H1 (cell line): Measurements from ENCODE around the gene KLRC2. TPM values are rescaled to one million over a fixed set of nuclear protein-coding genes. Genes with fewer than 3 reads are reported as not detected.
"Not testable (repeated sequence)": the region's sequence is repeated elsewhere in the genome, so short reads cannot be mapped to it uniquely, and the experiment has no call there.

ENCODE experiments used
- CTCF ChIA-PET: fragments of 300-600 bp; sonication (Branson Sonifier 250); formaldehyde crosslinking; loops from one replicate; lab custom pipeline; 2021; ENCODE audit not compliant: partially characterized antibody; lab: Charles Lee
- POLR2A ChIA-PET: fragments of 300-600 bp; sonication (Branson Sonifier 250); formaldehyde crosslinking; loops from one replicate; lab custom pipeline; 2021; ENCODE audit warnings: inconsistent platforms; ENCODE audit not compliant: partially characterized antibody; lab: Charles Lee
- DNase-seq, 2 experiments: peaks; one replicate each; pipeline versions ENCODE4 v3.0.0 to v3.0.0-alpha.2; 2010 to 2022; ENCODE audit warnings: low spot score in 2 of 2, low read depth in 1 of 2, mixed read lengths in 1 of 2
- FAIRE-seq: peaks from 2 replicates; lab custom pipeline; 2011; peaks lifted over from hg19 to GRCh38; lab: Jason Lieb, UNC
- H2AFZ ChIP-seq: 2 replicates; pipeline ENCODE4 v1.8.1; 2012; ENCODE audit warnings: low read length, inconsistent platforms
- H2AK5ac ChIP-seq: 2 replicates; pipeline ENCODE4 v1.6.1; 2013; ENCODE audit warnings: low read depth, low read length
- H2BK120ac ChIP-seq: replicated peaks from 2 replicates; pipeline ENCODE3; 2013; ENCODE audit warnings: low read depth, low read length, inconsistent platforms
- H2BK12ac ChIP-seq: 2 replicates; pipeline ENCODE4 v1.6.1; 2013; ENCODE audit warnings: low read depth, low read length
- H2BK15ac ChIP-seq: 2 replicates; pipeline ENCODE4 v1.6.1; 2013; ENCODE audit warnings: low read length
- H2BK20ac ChIP-seq: 2 replicates; pipeline ENCODE4 v1.6.1; 2013; ENCODE audit warnings: low read length
- H2BK5ac ChIP-seq: 2 replicates; pipeline ENCODE4 v1.6.1; 2013; ENCODE audit warnings: low read depth, low read length
- H3K14ac ChIP-seq: 2 replicates; pipeline ENCODE4 v1.6.1; 2013; ENCODE audit warnings: inconsistent platforms; ENCODE audit not compliant: insufficient read length
- H3K18ac ChIP-seq: 2 replicates; pipeline ENCODE4 v1.6.1; 2013; ENCODE audit warnings: low read length; ENCODE audit errors: extremely low read depth
- H3K23ac ChIP-seq: 2 replicates; pipeline ENCODE4 v1.6.1; 2013; ENCODE audit warnings: inconsistent platforms; ENCODE audit not compliant: insufficient read length
- H3K23me2 ChIP-seq: 2 replicates; pipeline ENCODE4 v1.6.1; 2013; ENCODE audit warnings: low read depth, low read length
- H3K27ac ChIP-seq: 2 replicates; pipeline ENCODE4 v1.6.1; 2011; ENCODE audit warnings: low read depth, low read length, inconsistent platforms
- H3K27me3 ChIP-seq, 4 experiments: replicated peaks in 1 of 4; 1 replicate in 1 of 4; 2 replicates in 3 of 4; pipeline versions ENCODE4 v1.6.1 to v1.8.1; 2011 to 2013; ENCODE audit warnings: low read length in 3 of 4, mild to moderate bottlenecking in 3 of 4, inconsistent platforms in 2 of 4, mixed read lengths in 2 of 4, moderate library complexity in 1 of 4; ENCODE audit not compliant: control insufficient read depth in 3 of 4, insufficient read depth in 3 of 4; ENCODE audit errors: extremely low read depth in 1 of 4
- H3K36me3 ChIP-seq, 4 experiments: 2 replicates each; pipeline versions ENCODE4 v1.6.1 to v1.8.1; 2011 to 2013; ENCODE audit warnings: mild to moderate bottlenecking in 4 of 4, low read length in 3 of 4, moderate library complexity in 2 of 4, control low read depth in 1 of 4, inconsistent platforms in 1 of 4; ENCODE audit not compliant: insufficient read depth in 4 of 4, control insufficient read depth in 2 of 4
- H3K4ac ChIP-seq: replicated peaks from 2 replicates; pipeline ENCODE3; 2013; ENCODE audit warnings: low read length, low read depth, mixed read lengths, inconsistent platforms; ENCODE audit not compliant: insufficient read length
- H3K4me1 ChIP-seq, 4 experiments: replicated peaks in 1 of 4; 1 replicate in 1 of 4; 2 replicates in 3 of 4; pipeline versions ENCODE4 v1.6.1 to v1.8.1; 2011 to 2013; ENCODE audit warnings: low read length in 3 of 4, inconsistent platforms in 2 of 4, mixed read lengths in 1 of 4; ENCODE audit not compliant: insufficient read depth in 4 of 4, control insufficient read depth in 3 of 4
- H3K4me2 ChIP-seq, 2 experiments: 2 replicates each; pipeline versions ENCODE4 v1.6.1 to v1.8.1; 2011 to 2013; ENCODE audit warnings: low read depth in 2 of 2, low read length in 2 of 2, control low read depth in 1 of 2, inconsistent platforms in 1 of 2, mild to moderate bottlenecking in 1 of 2; ENCODE audit not compliant: insufficient read depth in 1 of 2
- H3K4me3 ChIP-seq, 4 experiments: fragments of 200-600, 300-600 bp in 1 of 4; sonication (generic), shearing (Covaris generic), sonication (Bioruptor Twin) in 1 of 4; 2 replicates each; pipeline versions ENCODE4 v1.5.1 to v1.8.1; 2011 to 2016; ENCODE audit warnings: low read length in 4 of 4, low read depth in 3 of 4, control low read depth in 2 of 4, inconsistent platforms in 2 of 4, mild to moderate bottlenecking in 2 of 4, mixed read lengths in 1 of 4, moderate library complexity in 1 of 4; ENCODE audit not compliant: insufficient read depth in 2 of 4; ENCODE audit errors: extremely low read depth in 1 of 4
- H3K56ac ChIP-seq: replicated peaks from 2 replicates; pipeline ENCODE3; 2013; ENCODE audit warnings: low read depth, mild to moderate bottlenecking, mixed read lengths, low read length, inconsistent platforms; ENCODE audit not compliant: insufficient read length
- H3K79me1 ChIP-seq: 2 replicates; pipeline ENCODE4 v1.6.1; 2013; ENCODE audit warnings: low read depth, low read length, control low read depth
- H3K79me2 ChIP-seq, 2 experiments: 2 replicates each; pipeline versions ENCODE4 v1.6.1 to v1.8.1; 2012 to 2013; ENCODE audit warnings: low read length in 2 of 2, mild to moderate bottlenecking in 2 of 2, inconsistent platforms in 1 of 2; ENCODE audit not compliant: insufficient read depth in 2 of 2, control insufficient read depth in 1 of 2
- H3K9ac ChIP-seq, 4 experiments: replicated peaks in 1 of 4; 1 replicate in 1 of 4; 2 replicates in 3 of 4; pipeline versions ENCODE4 v1.6.1 to v1.8.1; 2011 to 2013; ENCODE audit warnings: low read depth in 3 of 4, low read length in 3 of 4, control low read depth in 2 of 4, mild to moderate bottlenecking in 2 of 4, moderate library complexity in 2 of 4, inconsistent platforms in 1 of 4; ENCODE audit errors: extremely low read depth in 1 of 4
- H3K9me3 ChIP-seq, 2 experiments: 2 replicates each; pipeline versions ENCODE4 v1.6.1 to v1.8.1; 2012 to 2013; ENCODE audit warnings: mild to moderate bottlenecking in 2 of 2, moderate library complexity in 2 of 2, control low read depth in 1 of 2, inconsistent platforms in 1 of 2, low read depth in 1 of 2, low read length in 1 of 2, mixed read lengths in 1 of 2; ENCODE audit not compliant: insufficient read depth in 2 of 2
- H4K20me1 ChIP-seq, 2 experiments: replicated peaks in 1 of 2; 2 replicates each; pipeline versions ENCODE3 to v1.8.1; 2011 to 2013; ENCODE audit warnings: inconsistent platforms in 2 of 2, low read length in 2 of 2, mild to moderate bottlenecking in 1 of 2; ENCODE audit not compliant: insufficient read depth in 2 of 2, control insufficient read depth in 1 of 2
- H4K5ac ChIP-seq: 2 replicates; pipeline ENCODE4 v1.6.1; 2013; ENCODE audit warnings: low read length, low read depth, mixed read lengths, inconsistent platforms; ENCODE audit not compliant: insufficient read length
- H4K8ac ChIP-seq: 2 replicates; pipeline ENCODE4 v1.8.0; 2013; ENCODE audit warnings: mild to moderate bottlenecking, moderate library complexity, low read length, inconsistent platforms; ENCODE audit not compliant: insufficient read depth; ENCODE audit errors: extremely low read depth
- H4K91ac ChIP-seq: replicated peaks from 2 replicates; pipeline ENCODE3; 2013; ENCODE audit warnings: low read length, mixed read lengths, inconsistent platforms; ENCODE audit not compliant: insufficient read length
- WGBS, 2 experiments: shearing (Covaris generic) in 1 of 2; methylation state at CpG; one replicate each; pipeline versions ENCODE4 v1.1.6 to v1.1.7; 2013 to 2015; ENCODE audit warnings: low lambda C conversion rate in 2 of 2, mixed read lengths in 2 of 2, inconsistent platforms in 1 of 2, low coverage in 1 of 2, missing lambda C conversion rate in 1 of 2; ENCODE audit not compliant: insufficient replicate concordance in 2 of 2, insufficient coverage in 1 of 2, insufficient read length in 1 of 2; ENCODE audit errors: extremely low coverage in 1 of 2, missing lambda C conversion rate in 1 of 2; 5-methylcytosine and 5-hydroxymethylcytosine counted together
- long read RNA-seq, 2 experiments: library from RNA in 1 of 2; library from capped mRNA in 1 of 2; stranded (forward); transcript quantifications; one replicate each; pipeline ENCODE4 v2.0.0, GENCODE V29; 2021; ENCODE audit warnings: inconsistent platforms in 1 of 2
- polyA minus RNA-seq, 3 experiments: library from RNA; depleted of rRNA, polyadenylated mRNA; stranded (reverse); fragments of >200 nt; gene quantifications; 1 replicate in 2 of 3; 2 replicates in 1 of 3; pipeline ENCODE4 v1.2.3, GENCODE V29; 2011
- polyA plus RNA-seq, 7 experiments: library from polyadenylated mRNA; depleted of rRNA in 3 of 7; stranded (reverse) in 5 of 7; unstranded in 2 of 7; fragments of >200 nt in 5 of 7; fragments of 200-250 nt in 2 of 7; gene quantifications; 1 replicate in 5 of 7; 2 replicates in 1 of 7; 4 replicates in 1 of 7; pipeline versions ENCODE4 v1.2.1 to v1.2.3, GENCODE V29; 2011 to 2013; ENCODE audit warnings: missing spikeins in 2 of 7, mixed read lengths in 2 of 7
- total RNA-seq: library from RNA; stranded (reverse); fragmentation: NEBNext Ultra II Directional; extraction: Animal tissue kit (Norgen Biotek cat#: 25700); gene quantifications from 2 replicates; pipeline ENCODE4 v1.2.1, GENCODE V29; 2021

The KLRC2 gene
- total RNA-seq: not detected in 2 replicates
- polyA plus RNA-seq (2011; rRNA removed): not detected in 2 replicates
- not detected for polyA plus RNA-seq (2011; cell fraction: cytosol; rRNA removed)
- not detected for polyA plus RNA-seq (2011; cell fraction: nucleus; rRNA removed)
- not detected in 4 replicates for polyA plus RNA-seq (2012, experiment 1 of 2)
- polyA plus RNA-seq (2012, experiment 2 of 2): not detected
- not detected for polyA plus RNA-seq (2013, experiment 1 of 2)
- not detected for polyA plus RNA-seq (2013, experiment 2 of 2)
- polyA minus RNA-seq (2011; rRNA and poly(A)+ RNA removed): not detected in 2 replicates
- polyA minus RNA-seq (2011; cell fraction: cytosol; rRNA and poly(A)+ RNA removed): not detected
- not detected for polyA minus RNA-seq (2011; cell fraction: nucleus; rRNA and poly(A)+ RNA removed)
- long read RNA-seq, experiment 1: 0 reads
- long read RNA-seq, experiment 2: 0 reads

DNA sequence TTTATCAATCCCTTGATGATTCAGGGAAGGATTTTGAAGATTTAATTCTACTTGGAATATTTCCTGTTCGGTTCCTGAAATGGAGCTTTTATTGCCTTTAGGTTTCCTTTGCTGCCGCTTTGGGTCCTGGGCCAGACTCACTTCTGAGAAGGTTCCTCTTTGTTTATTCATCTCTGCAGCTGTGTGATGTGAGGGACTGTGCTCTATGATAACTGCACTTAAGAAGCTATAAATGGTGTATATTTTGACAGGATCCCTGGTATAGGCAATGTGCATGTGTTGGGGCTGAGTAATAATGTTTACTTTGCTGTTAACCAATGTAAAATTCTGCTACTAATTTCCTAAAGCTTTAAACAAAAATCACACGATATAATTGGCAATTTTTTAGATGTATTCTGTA lies at the start of gene KLRC2:
TSS of gene KLRC2 (minus strand) at position 195 of the 400 bp plus-strand sequence. CDS start at position 171, 24 bp downstream.
- H3K36me3 ChIP-seq, H2AFZ ChIP-seq, H3K4ac ChIP-seq, H3K9me3 ChIP-seq, H3K79me1 ChIP-seq, H2BK20ac ChIP-seq, H3K18ac ChIP-seq, H4K20me1 ChIP-seq, H3K56ac ChIP-seq, H2BK5ac ChIP-seq, H2BK12ac ChIP-seq, H2BK120ac ChIP-seq, H4K5ac ChIP-seq, H3K9ac ChIP-seq, H4K8ac ChIP-seq, FAIRE-seq, CTCF ChIA-PET, POLR2A ChIA-PET, H3K4me3 ChIP-seq, H3K23ac ChIP-seq, H3K27me3 ChIP-seq, H3K79me2 ChIP-seq, DNase-seq, H4K91ac ChIP-seq, H3K4me2 ChIP-seq, H2AK5ac ChIP-seq, H3K23me2 ChIP-seq, H3K27ac ChIP-seq, H3K4me1 ChIP-seq, H3K14ac ChIP-seq, H2BK15ac ChIP-seq: not testable (repeated sequence)
- WGBS, 2 experiments: 62% methylated on average over 3 of the region's 3 CpGs; no CpG with 5 or more reads in 1 of the 2 experiments
